Naive B cell (primary cell): Measurements from ENCODE around the gene ATP9A. TPM values are rescaled to one million over a fixed set of nuclear protein-coding genes. Genes with fewer than 3 reads are reported as not detected.

Experiments used
- ATAC-seq, 2 donors: fragments of 150-1000 bp; cut with Tn5 transposase; 2 replicates each; pipeline ENCODE4 v1.10.0; 2021; ENCODE audit warnings: low read depth in 2 of 2, mild to moderate bottlenecking in 2 of 2, moderate library complexity in 2 of 2
- DNase-seq: peaks from one replicate; pipeline ENCODE4 v3.0.0; 2022
- H3K27ac Mint-ChIP-seq, 6 donors: one replicate each; pipeline ENCODE4 v1.8.0; 2020 to 2022; ENCODE audit warnings: mild to moderate bottlenecking in 6 of 6, mixed read lengths in 6 of 6, moderate library complexity in 5 of 6, inconsistent platforms in 2 of 6
- H3K27me3 Mint-ChIP-seq, 3 donors: one replicate each; pipeline ENCODE4 v1.8.0; 2021 to 2022; ENCODE audit warnings: mixed read lengths in 3 of 3, mild to moderate bottlenecking in 1 of 3
- H3K36me3 Mint-ChIP-seq, 2 donors: one replicate each; pipeline ENCODE4 v1.8.0; 2020 to 2022; ENCODE audit warnings: mixed read lengths in 2 of 2, inconsistent platforms in 1 of 2, mild to moderate bottlenecking in 1 of 2
- H3K4me1 Mint-ChIP-seq, 3 donors: one replicate each; pipeline ENCODE4 v1.8.0; 2020 to 2022; ENCODE audit warnings: mixed read lengths in 3 of 3, inconsistent platforms in 1 of 3, mild to moderate bottlenecking in 1 of 3, moderate library complexity in 1 of 3
- H3K4me3 Mint-ChIP-seq, 8 donors: one replicate each; pipeline ENCODE4 v1.8.0; 2020 to 2022; ENCODE audit warnings: mild to moderate bottlenecking in 8 of 8, mixed read lengths in 8 of 8, moderate library complexity in 8 of 8, inconsistent platforms in 2 of 8
- H3K9me3 Mint-ChIP-seq, 7 donors: one replicate each; pipeline ENCODE4 v1.8.0; 2020 to 2022; ENCODE audit warnings: mixed read lengths in 7 of 7, mild to moderate bottlenecking in 5 of 7, inconsistent platforms in 2 of 7, moderate library complexity in 1 of 7
- polyA plus RNA-seq, 6 donors: library from polyadenylated mRNA; unstranded; fragments of 300-500 nt; fragmentation: Illumina TruSeq; gene quantifications; one replicate each; pipeline ENCODE4 v1.2.3, GENCODE V29; 2021; ENCODE audit warnings: low read depth in 6 of 6

ATP9A gene
- polyA plus RNA-seq, 6 donors from 2014 or later: 0.07 to 0.13 (median 0.10) TPM; not detected in 3

DNA sequence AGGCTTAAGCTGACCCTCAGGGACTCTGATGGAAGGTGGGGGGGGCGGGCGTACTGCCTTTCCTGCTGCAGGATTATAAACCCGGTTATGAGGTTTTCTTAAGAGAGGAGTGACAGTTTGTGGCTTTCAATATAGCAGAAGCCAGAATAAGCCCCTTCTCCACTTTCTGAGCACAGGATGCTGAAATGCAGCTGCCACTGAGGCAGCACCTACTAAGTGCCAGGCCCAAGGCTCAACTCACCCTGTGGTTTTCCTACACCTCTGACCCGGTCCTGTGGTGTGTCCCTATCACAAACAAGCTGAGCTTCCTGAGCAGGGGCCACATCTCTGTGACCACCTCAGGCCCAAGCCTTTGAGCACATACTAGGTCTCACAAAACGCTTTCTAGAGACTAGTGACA lies 166.1 kb downstream of the ATP9A start:
- Mint-ChIP-seq H3K27me3 (peaks cover 32 to 62% (median 39%) of the 10 kb centered on the region in 3 donors), H3K36me3 (no peaks in the 10 kb centered on the region), H3K9me3 (no peaks in the 10 kb centered on the region), H3K4me1 (no peaks in the 10 kb centered on the region), H3K4me3 (no peak overlapping the region), H3K27ac (no peak overlapping the region)
- ATAC-seq: no peak
- DNase-seq: no peak

DNA sequence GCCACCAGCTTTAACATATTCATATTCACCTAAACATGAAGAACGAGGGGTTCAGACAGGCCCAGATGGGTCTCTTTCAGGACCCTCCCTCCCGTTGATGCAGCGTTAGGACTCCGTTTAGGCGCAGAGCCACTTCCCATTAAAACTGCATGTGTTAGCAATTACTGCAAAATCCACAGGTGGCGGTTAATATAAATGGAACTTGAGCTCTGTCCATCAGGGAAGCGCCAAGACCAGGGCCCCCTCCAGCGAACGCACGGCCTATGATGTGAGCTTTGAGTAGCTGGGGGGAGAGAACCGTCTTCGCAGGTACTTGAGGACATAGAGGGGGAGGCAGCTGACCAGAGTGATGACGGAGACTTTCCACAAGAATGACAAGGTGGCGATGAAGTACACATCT lies 167.2 kb downstream of the ATP9A start:
- Mint-ChIP-seq H3K4me3 (peak overlapping the region in 1 of 8 donors; percentile 31), H3K9me3 (no peaks in the 10 kb centered on the region), H3K4me1 (peaks cover 0 to 3% (median 0%) of the 10 kb centered on the region in 3 donors), H3K27ac (no peak overlapping the region), H3K36me3 (no peaks in the 10 kb centered on the region), H3K27me3 (peaks cover 38 to 59% (median 43%) of the 10 kb centered on the region in 3 donors)
- DNase-seq (no peak), ATAC-seq (no peak)

DNA sequence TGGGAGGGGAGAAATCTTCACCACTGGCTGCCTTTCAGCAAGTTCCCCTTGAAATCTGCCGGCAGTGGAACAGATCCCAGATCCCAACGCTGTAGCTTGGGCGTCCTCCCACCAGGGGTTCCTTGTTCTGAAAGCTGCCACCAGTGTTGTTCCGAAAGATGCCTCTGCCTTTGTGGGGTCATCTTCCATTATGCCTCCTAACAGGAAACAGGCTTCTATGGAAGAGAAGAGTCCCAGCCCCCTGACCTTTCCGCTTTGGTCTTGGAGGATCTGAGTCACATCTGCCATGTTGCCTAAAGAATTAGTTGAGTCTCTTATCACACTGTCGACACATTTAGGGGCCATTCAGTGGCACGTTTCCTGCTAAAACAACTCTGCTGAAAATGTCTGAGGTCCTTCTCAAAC lies 168.2 kb downstream of the ATP9A start:
- peaks cover 2 to 13% (median 3%) of the 10 kb centered on the region in 3 donors for H3K4me1 Mint-ChIP-seq
- no peak overlapping the region for H3K4me3 Mint-ChIP-seq
- no peak for ATAC-seq
- H3K36me3 Mint-ChIP-seq: no peaks in the 10 kb centered on the region
- peaks cover 41 to 56% (median 41%) of the 10 kb centered on the region in 3 donors for H3K27me3 Mint-ChIP-seq
- no peaks in the 10 kb centered on the region for H3K9me3 Mint-ChIP-seq
- H3K27ac Mint-ChIP-seq: no peak overlapping the region
- no peak for DNase-seq

DNA sequence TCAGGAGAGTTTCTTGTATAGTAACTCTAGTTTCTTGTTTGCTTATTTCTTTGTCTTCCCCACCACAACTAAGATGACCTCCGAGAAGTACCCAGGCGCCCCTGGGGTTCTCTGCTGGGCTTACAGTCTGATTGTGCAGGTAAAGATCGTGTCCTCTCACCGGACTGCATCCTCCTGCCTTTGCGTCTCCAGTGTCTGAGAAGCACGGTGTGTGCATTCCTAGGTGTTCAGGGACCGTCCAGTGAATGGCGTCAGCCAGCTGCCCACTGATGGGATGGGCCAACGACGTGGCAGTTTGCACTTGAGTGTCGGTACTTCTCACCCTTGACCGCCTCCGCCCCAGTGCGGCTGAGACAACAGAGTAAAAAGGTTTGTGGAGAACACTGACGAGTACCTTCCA lies 169.6 kb downstream of the ATP9A start:
- H3K36me3 Mint-ChIP-seq: no peaks in the 10 kb centered on the region
- peaks cover 33 to 45% (median 44%) of the 10 kb centered on the region in 3 donors for H3K27me3 Mint-ChIP-seq
- ATAC-seq: no peak
- peaks cover 7 to 22% (median 13%) of the 10 kb centered on the region in 3 donors for H3K4me1 Mint-ChIP-seq
- no peak for DNase-seq
- no peak overlapping the region for H3K4me3 Mint-ChIP-seq
- no peak overlapping the region for H3K27ac Mint-ChIP-seq
- H3K9me3 Mint-ChIP-seq: peaks cover 0 to under 1% (median 0%) of the 10 kb centered on the region in 7 donors

DNA sequence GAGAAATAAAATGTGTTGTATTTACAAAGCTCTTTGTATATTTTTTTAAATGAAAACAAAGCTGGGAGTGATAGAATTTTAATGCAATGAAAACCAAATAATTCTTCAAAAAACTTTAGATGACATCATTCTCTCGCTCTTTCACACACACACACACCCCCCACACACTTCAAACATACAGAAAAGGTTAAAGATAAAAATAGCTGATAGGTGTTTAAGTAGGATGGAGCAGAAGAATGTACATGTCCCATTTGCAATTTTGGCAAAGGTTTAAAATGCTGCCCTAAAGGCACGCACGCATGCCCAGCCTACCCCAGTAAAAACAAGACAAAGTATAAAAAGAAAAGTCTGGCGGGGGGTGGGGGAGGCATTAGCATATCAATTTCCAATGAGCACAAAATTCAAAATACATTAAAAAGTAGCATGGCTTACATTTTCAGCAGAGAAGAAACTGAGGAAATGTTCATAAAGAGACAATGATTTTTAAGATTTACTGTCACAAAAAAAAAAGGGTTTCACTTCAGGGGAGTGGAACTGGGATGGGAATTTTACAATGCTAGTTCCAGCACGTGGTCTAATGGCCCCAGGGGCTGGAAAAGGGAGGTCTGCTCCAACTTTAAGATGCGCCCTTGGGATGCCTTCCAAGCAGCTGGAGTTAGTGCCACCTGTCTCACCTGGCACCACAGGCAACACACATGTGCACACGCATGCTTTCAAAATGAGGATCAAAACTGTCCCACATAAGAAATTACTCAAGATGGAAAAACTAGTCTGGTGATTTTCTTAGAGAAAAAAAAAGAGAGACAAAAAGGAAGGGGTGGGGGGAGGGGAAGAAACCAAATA lies 170.6 kb downstream of the ATP9A start:
- DNase-seq (no peak), ATAC-seq (no peak)
- peaks cover 0 to 2% (median 0%) of the 10 kb centered on the region in 7 donors for H3K9me3 Mint-ChIP-seq
- H3K4me1 Mint-ChIP-seq: peaks cover 7 to 22% (median 13%) of the 10 kb centered on the region in 3 donors
- peaks cover 33 to 48% (median 39%) of the 10 kb centered on the region in 3 donors for H3K27me3 Mint-ChIP-seq
- peaks cover 0 to 4% of the 10 kb centered on the region in 2 donors for H3K36me3 Mint-ChIP-seq
- no peak overlapping the region for H3K4me3 Mint-ChIP-seq
- no peak overlapping the region for H3K27ac Mint-ChIP-seq

DNA sequence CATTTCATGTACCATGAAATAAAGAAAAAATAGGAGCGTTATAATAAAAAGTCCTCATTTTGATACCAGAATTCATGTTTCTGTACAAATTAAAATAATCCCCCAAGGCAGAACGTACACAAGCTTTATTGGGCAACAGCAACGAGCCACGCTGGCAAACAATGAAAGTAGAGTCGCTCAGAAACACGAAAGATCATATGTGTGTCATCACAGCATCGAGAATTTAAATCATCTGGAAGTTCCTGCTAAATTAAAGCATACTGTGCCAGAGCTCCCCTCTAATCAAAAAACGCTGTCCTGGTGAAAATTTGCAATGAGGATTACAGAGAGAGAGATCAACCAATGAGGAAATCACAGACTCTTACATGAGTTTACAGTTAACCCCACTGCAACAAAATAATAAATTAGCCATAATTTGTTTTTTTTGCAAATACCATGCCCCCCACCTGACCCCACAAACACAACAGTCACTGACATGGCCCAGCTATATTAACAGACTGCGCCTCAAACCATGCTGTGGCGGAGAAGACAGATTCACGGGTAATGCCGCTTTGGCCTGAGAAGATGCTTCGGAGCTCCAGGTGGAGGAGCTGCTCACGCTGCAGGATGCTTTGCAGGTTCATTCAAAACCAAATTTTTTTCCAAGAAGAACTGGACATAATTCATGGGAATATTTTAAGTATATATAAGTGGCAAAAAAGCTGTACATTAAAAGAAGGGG lies 171.4 kb downstream of the ATP9A start:
- Mint-ChIP-seq H3K36me3 (peaks cover 0 to 8% of the 10 kb centered on the region in 2 donors), H3K27ac (no peak overlapping the region), H3K4me1 (peaks cover 7 to 25% (median 13%) of the 10 kb centered on the region in 3 donors), H3K27me3 (peaks cover 33 to 54% (median 36%) of the 10 kb centered on the region in 3 donors), H3K9me3 (peaks cover 0 to 2% (median 0%) of the 10 kb centered on the region in 7 donors), H3K4me3 (no peak overlapping the region)
- ATAC-seq (no peak), DNase-seq (no peak)

DNA sequence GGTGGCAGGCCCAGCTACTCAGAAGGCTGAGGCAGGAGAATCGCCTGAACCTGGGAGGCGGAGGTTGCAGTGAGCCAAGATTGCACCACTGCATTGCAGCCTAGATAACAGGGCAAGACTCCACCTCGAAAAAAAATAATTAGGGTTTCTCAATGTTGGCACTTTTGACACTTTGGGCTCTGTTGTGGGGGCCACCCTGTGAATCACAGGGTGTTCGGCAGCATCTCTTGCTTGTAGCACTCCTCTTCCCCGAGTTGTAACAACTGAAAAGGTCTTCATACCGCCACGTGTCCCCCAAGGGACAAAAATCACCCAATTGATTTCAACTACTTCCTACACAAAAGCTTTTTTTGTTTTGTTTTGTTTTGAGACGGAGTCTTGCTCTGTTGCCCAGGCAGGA lies 172.4 kb downstream of the ATP9A start:
- peaks cover 26 to 43% (median 34%) of the 10 kb centered on the region in 3 donors for H3K27me3 Mint-ChIP-seq
- H3K4me3 Mint-ChIP-seq: no peak overlapping the region
- peak in 1 of 2 donors; percentile 36 for ATAC-seq
- peaks cover 0 to 8% of the 10 kb centered on the region in 2 donors for H3K36me3 Mint-ChIP-seq
- H3K27ac Mint-ChIP-seq: peak overlapping the region in 1 of 6 donors; percentile 3
- H3K4me1 Mint-ChIP-seq: peaks cover 7 to 25% (median 13%) of the 10 kb centered on the region in 3 donors
- H3K9me3 Mint-ChIP-seq: peaks cover 0 to 2% (median 0%) of the 10 kb centered on the region in 7 donors
- DNase-seq: no peak

DNA sequence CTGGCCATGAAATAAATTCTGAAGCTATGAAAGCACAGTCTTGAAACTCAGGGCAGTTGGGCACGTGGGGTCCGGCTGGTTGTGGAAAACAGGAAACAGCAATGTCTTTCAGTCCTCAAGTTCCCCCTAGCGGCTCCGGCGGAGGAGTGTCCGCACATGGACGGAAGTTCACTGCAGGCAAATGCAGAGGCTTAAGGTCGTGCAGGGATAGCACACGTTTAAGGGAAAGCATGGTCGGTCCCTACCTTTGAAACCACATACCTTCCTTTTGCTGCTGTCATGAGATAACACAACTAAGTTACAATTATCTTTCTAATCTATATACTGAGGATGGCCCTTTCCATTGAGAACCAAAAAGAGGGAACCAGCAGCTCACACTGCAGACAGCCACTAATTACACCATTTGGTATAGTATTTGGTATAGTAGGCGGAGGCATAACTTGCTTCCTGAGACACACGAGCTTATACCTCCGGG lies 173.1 kb downstream of the ATP9A start:
- peaks cover 0 to 2% (median 0%) of the 10 kb centered on the region in 7 donors for H3K9me3 Mint-ChIP-seq
- H3K4me1 Mint-ChIP-seq: peaks cover 7 to 25% (median 13%) of the 10 kb centered on the region in 3 donors
- DNase-seq (peak; percentile 70), ATAC-seq (peak; percentile 90 to 95)
- peaks cover 21 to 36% (median 27%) of the 10 kb centered on the region in 3 donors for H3K27me3 Mint-ChIP-seq
- peak overlapping the region in 7 of 8 donors; percentile 29 to 76 (median 62) for H3K4me3 Mint-ChIP-seq
- H3K27ac Mint-ChIP-seq: peak overlapping the region in 3 of 6 donors; percentile 63 to 88 (median 81)
- H3K36me3 Mint-ChIP-seq: peaks cover 0 to 8% of the 10 kb centered on the region in 2 donors

DNA sequence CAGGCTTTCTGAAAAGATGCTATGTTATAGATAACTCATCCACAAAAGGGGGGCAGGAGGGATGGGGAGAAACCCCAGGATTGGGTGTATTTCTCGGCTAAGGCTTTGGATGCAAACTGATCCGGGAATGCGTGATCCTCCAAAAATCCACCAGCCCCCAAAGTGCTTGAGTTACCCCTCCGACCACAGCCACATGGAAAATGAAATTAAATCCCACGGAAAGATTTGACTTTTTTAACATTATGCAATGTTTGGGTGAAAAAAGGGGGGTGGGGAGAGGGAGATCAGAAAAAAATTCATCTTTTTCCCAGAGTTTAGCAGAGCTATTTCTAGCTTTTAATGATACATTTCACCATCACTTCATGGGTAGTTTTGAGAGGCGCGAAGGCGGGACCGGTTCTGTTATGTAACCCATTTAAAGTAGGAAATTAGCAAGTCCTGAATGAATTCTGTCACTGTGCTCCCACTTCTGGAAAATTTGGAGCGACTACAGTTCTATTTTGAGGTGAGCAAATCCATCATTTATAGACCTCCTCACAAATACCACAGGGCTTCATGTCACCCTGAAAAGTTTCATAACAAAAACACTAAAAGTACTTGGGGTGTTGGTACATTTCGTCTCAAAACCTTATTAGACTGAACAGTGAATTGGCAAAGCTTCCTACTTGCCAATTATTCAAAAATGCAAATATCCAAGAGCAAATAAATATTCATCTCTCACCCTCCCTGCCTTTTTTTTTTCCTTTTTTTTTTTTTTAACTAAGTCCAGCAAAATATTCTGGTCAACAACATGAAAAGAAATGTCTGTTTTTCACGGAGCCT lies 173.7 kb downstream of the ATP9A start:
- peak overlapping the region in 3 of 6 donors; percentile 63 to 88 (median 81) for H3K27ac Mint-ChIP-seq
- H3K36me3 Mint-ChIP-seq: peaks cover 0 to 8% of the 10 kb centered on the region in 2 donors
- peaks cover 7 to 25% (median 13%) of the 10 kb centered on the region in 3 donors for H3K4me1 Mint-ChIP-seq
- H3K4me3 Mint-ChIP-seq: peak overlapping the region in 6 of 8 donors; percentile 37 to 76 (median 62)
- peaks cover 0 to 2% (median 0%) of the 10 kb centered on the region in 7 donors for H3K9me3 Mint-ChIP-seq
- DNase-seq: no peak
- ATAC-seq: no peak
- peaks cover 15 to 30% (median 23%) of the 10 kb centered on the region in 3 donors for H3K27me3 Mint-ChIP-seq

DNA sequence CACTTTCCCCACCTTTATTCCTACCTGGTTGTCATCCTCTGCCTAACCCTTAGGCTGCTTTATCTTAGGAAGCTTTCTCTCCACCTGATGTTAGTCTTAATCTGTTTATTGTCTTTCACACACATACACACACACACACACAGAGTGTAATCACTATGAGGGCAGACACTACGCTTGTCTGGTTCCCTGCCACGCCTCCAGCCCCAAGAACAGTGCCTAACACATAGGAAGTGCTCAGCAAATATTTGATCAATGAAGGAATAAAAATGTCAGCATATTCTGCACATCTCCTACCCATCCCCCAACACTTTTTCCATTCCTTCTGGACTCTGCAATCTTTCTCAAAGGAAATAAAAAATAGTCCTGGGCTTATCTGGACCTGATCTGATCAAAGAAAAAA lies 174.6 kb downstream of the ATP9A start:
- Mint-ChIP-seq H3K4me3 (no peak overlapping the region), H3K36me3 (peaks cover 0 to 8% of the 10 kb centered on the region in 2 donors), H3K9me3 (peaks cover 0 to 2% (median 0%) of the 10 kb centered on the region in 7 donors), H3K4me1 (peaks cover 7 to 25% (median 13%) of the 10 kb centered on the region in 3 donors), H3K27me3 (peaks cover 11 to 23% (median 21%) of the 10 kb centered on the region in 3 donors), H3K27ac (no peak overlapping the region)
- no peak for ATAC-seq
- DNase-seq: no peak

DNA sequence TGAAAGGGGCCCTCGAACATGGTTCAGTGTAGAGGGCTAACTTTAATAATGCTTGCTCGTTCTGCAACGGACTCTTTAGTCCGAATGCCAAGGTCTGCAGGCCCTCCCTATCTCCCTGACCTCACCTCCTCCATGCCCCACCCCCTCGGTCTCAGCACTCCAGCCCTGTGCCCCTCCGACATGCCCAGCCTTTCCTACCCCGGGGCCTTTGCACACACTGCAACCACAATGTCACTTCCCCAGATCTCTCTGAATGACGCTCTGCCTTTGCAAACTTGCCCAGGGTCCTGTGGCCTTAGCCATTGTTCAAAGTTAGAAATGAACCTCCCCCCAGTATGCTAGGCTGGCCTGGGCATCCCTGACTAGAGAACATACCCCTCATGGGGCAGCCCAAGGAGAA lies 175.6 kb downstream of the ATP9A start:
- Mint-ChIP-seq H3K27me3 (peaks cover 6 to 19% (median 11%) of the 10 kb centered on the region in 3 donors), H3K9me3 (peaks cover 0 to 2% (median 0%) of the 10 kb centered on the region in 7 donors), H3K4me3 (no peak overlapping the region), H3K27ac (no peak overlapping the region), H3K4me1 (peaks cover 7 to 25% (median 13%) of the 10 kb centered on the region in 3 donors), H3K36me3 (peaks cover 0 to 8% of the 10 kb centered on the region in 2 donors)
- DNase-seq: no peak
- no peak for ATAC-seq

DNA sequence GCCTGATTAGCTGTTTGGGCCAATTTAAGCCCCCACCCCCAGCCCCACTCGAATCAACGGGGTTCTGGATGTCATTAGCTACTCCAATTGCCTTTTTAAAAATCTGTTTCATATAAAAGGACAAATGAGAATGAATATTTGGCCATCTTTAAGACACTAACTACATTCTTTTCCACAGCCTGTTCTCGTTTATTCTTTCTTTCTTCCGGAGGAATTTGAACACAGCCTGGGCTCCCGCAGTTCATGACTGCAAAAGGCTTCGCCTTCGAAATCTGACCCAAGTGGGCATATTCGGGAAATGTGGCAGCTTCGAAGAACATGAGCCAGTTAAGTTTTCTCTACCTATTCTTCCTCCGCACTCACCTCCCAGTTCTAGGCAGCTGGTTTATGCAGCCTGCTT lies 176.3 kb downstream of the ATP9A start:
- Mint-ChIP-seq H3K27me3 (peaks cover 6 to 15% (median 11%) of the 10 kb centered on the region in 3 donors), H3K36me3 (peaks cover 0 to 8% of the 10 kb centered on the region in 2 donors), H3K4me3 (no peak overlapping the region), H3K4me1 (peaks cover 7 to 27% (median 16%) of the 10 kb centered on the region in 3 donors), H3K9me3 (peaks cover 0 to 2% (median 0%) of the 10 kb centered on the region in 7 donors), H3K27ac (no peak overlapping the region)
- DNase-seq (no peak), ATAC-seq (no peak)
